Liver (tissue), 10 donors: ENCODE data around the gene AMACR. TPM values are rescaled to one million over a fixed set of nuclear protein-coding genes. Genes with fewer than 3 reads are reported as not detected.

Experiments used
- DNase-seq: peaks from one replicate; pipeline ENCODE4 v3.0.0-alpha.2; 2017; ENCODE audit warnings: low spot score
- H3K27ac ChIP-seq, 2 donors: one replicate each; pipeline ENCODE4 v1.7.0; 2013; ENCODE audit warnings: inconsistent platforms in 2 of 2, low read length in 2 of 2, control low read depth in 1 of 2, low read depth in 1 of 2, mild to moderate bottlenecking in 1 of 2
- H3K27me3 ChIP-seq, 4 donors: one replicate each; pipeline versions ENCODE4 v1.6.1 to v1.7.0; 2013; ENCODE audit warnings: low read length in 3 of 4, inconsistent platforms in 1 of 4, mild to moderate bottlenecking in 1 of 4, moderate library complexity in 1 of 4; ENCODE audit not compliant: control insufficient read depth in 4 of 4, insufficient read depth in 4 of 4
- H3K36me3 ChIP-seq, 4 donors: one replicate each; pipeline versions ENCODE4 v1.6.1 to v1.7.0; 2013; ENCODE audit warnings: low read length in 3 of 4, mild to moderate bottlenecking in 3 of 4, low read depth in 1 of 4, moderate library complexity in 1 of 4; ENCODE audit not compliant: control insufficient read depth in 4 of 4, insufficient read depth in 3 of 4
- H3K4me1 ChIP-seq, 4 donors: one replicate each; pipeline versions ENCODE4 v1.6.1 to v1.7.0; 2013; ENCODE audit warnings: low read length in 3 of 4, mild to moderate bottlenecking in 3 of 4, moderate library complexity in 1 of 4; ENCODE audit not compliant: control insufficient read depth in 4 of 4, insufficient read depth in 4 of 4
- H3K4me3 ChIP-seq, 3 donors: one replicate each; pipeline versions ENCODE4 v1.6.1 to v1.7.0; 2013; ENCODE audit warnings: low read length in 3 of 3, control low read depth in 1 of 3, low read depth in 1 of 3, mild to moderate bottlenecking in 1 of 3
- H3K9ac ChIP-seq, 2 donors: one replicate each; pipeline ENCODE4 v1.7.0; 2013; ENCODE audit warnings: low read length in 2 of 2, mild to moderate bottlenecking in 2 of 2, moderate library complexity in 2 of 2, control low read depth in 1 of 2, low read depth in 1 of 2
- H3K9me3 ChIP-seq, 4 donors: one replicate each; pipeline versions ENCODE4 v1.6.1 to v1.7.0; 2013; ENCODE audit warnings: low read length in 3 of 4; ENCODE audit not compliant: control insufficient read depth in 4 of 4
- FOXA2 ChIP-seq: IDR thresholded peaks from 2 replicates; pipeline ENCODE4 v1.6.1; 2016; ENCODE audit warnings: antibody characterized with exemption
- GABPA ChIP-seq, 2 donors: IDR thresholded peaks in 1 of 2; conservative IDR thresholded peaks in 1 of 2; 2 replicates each; pipeline ENCODE4 v1.6.1; 2016; ENCODE audit warnings: antibody characterized with exemption in 2 of 2, mild to moderate bottlenecking in 1 of 2, moderate library complexity in 1 of 2
- HNF4A ChIP-seq, 2 donors: conservative IDR thresholded peaks; 2 replicates each; pipeline ENCODE4 v1.6.1; 2016; ENCODE audit warnings: antibody characterized with exemption in 2 of 2, mild to moderate bottlenecking in 2 of 2
- RAD21 ChIP-seq, 2 donors: IDR thresholded peaks; 2 replicates each; pipeline ENCODE4 v1.6.1; 2016; ENCODE audit warnings: antibody characterized with exemption in 2 of 2, mild to moderate bottlenecking in 2 of 2
- SP1 ChIP-seq: IDR thresholded peaks from 2 replicates; pipeline ENCODE4 v1.6.1; 2018; ENCODE audit warnings: antibody characterized with exemption, mild to moderate bottlenecking
- TAF1 ChIP-seq: conservative IDR thresholded peaks from 2 replicates; pipeline ENCODE4 v1.6.1; 2016; ENCODE audit warnings: antibody characterized with exemption, mild to moderate bottlenecking
- WGBS: extraction: QIAGEN DNeasy Blood & Tissue Kit; methylation state at CpG from one replicate; pipeline ENCODE4 v1.1.7; 2013; 5-methylcytosine and 5-hydroxymethylcytosine counted together
- polyA plus RNA-seq, 2 donors: library from polyadenylated mRNA; stranded (reverse) in 1 of 2; unstranded in 1 of 2; fragments of 200-250 nt in 1 of 2; fragments of >200 nt in 1 of 2; fragmentation: Nextera tagmentation in 1 of 2; extraction: Ambion mirVana in 1 of 2; gene quantifications; one replicate each; pipeline versions ENCODE4 v1.2.1 to v1.2.3, GENCODE V29; 2013 to 2015
- small RNA-seq: library from RNA; depleted of rRNA; stranded (forward); fragments of <200 nt; gene quantifications from one replicate; pipeline ENCODE3, GENCODE V24; 2014
- total RNA-seq, 2 donors: library from RNA; depleted of rRNA; stranded (reverse); fragments of >200 nt; gene quantifications; one replicate each; pipeline ENCODE4 v1.2.3, GENCODE V29; 2014
- TF ChIP-seq, protein P1 (sequence below): IDR thresholded peaks from 2 replicates; pipeline ENCODE4 v1.6.1; 2016; ENCODE audit warnings: antibody characterized with exemption, mild to moderate bottlenecking
- TF ChIP-seq, protein P2 (sequence below): IDR thresholded peaks from 2 replicates; pipeline ENCODE4 v1.6.1; 2016; ENCODE audit warnings: antibody characterized with exemption
- donor health status: healthy.
- donor health status: healthy.
- donor health status: healthy.
- donor health status: healthy.
- donor health status: healthy.

Gene AMACR
- total and polyA plus RNA-seq, 4 donors = 15.6 to 48.5 (median 31.7) TPM

GRCh38 chr5:33936381-33937016, 71.4 kb downstream of the AMACR start, which contains the start of gene RXFP3:
Gene RXFP3, plus strand, starts transcription at chr5:33936386. Its CDS starts 355 bp downstream, at chr5:33936741.
- no peaks in the 10 kb centered on the region for H3K36me3 ChIP-seq
- no peak for DNase-seq
- H3K9ac ChIP-seq = no peak within 1 kb of the TSS
- no peaks in the 10 kb centered on the region for H3K9me3 ChIP-seq
- H3K27me3 ChIP-seq = peaks cover 3 to 13% (median 8%) of the 10 kb centered on the region in 4 donors
- no peak within 1 kb of the TSS for H3K27ac ChIP-seq
- 10% methylated on average over 45 of the region's 45 CpGs for WGBS
- H3K4me3 ChIP-seq = peak within 1 kb of the TSS in 2 of 3 donors; percentile 39 to 57
- H3K4me1 ChIP-seq = peaks cover 5 to 17% (median 11%) of the 10 kb centered on the region in 4 donors
- TF ChIP-seq HNF4A (conservative IDR thresholded peaks at IDR 0.05) = no peak
- no peak for TF ChIP-seq GABPA (IDR thresholded peaks at IDR 0.05 in 1 of 2, conservative IDR thresholded peaks at IDR 0.05 in 1 of 2)
- TF ChIP-seq, protein P1, sequence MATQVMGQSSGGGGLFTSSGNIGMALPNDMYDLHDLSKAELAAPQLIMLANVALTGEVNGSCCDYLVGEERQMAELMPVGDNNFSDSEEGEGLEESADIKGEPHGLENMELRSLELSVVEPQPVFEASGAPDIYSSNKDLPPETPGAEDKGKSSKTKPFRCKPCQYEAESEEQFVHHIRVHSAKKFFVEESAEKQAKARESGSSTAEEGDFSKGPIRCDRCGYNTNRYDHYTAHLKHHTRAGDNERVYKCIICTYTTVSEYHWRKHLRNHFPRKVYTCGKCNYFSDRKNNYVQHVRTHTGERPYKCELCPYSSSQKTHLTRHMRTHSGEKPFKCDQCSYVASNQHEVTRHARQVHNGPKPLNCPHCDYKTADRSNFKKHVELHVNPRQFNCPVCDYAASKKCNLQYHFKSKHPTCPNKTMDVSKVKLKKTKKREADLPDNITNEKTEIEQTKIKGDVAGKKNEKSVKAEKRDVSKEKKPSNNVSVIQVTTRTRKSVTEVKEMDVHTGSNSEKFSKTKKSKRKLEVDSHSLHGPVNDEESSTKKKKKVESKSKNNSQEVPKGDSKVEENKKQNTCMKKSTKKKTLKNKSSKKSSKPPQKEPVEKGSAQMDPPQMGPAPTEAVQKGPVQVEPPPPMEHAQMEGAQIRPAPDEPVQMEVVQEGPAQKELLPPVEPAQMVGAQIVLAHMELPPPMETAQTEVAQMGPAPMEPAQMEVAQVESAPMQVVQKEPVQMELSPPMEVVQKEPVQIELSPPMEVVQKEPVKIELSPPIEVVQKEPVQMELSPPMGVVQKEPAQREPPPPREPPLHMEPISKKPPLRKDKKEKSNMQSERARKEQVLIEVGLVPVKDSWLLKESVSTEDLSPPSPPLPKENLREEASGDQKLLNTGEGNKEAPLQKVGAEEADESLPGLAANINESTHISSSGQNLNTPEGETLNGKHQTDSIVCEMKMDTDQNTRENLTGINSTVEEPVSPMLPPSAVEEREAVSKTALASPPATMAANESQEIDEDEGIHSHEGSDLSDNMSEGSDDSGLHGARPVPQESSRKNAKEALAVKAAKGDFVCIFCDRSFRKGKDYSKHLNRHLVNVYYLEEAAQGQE = no peak
- no peak for TF ChIP-seq TAF1
- TF ChIP-seq FOXA2 = no peak
- TF ChIP-seq, protein P2, sequence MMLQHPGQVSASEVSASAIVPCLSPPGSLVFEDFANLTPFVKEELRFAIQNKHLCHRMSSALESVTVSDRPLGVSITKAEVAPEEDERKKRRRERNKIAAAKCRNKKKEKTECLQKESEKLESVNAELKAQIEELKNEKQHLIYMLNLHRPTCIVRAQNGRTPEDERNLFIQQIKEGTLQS = no peak
- no peak for TF ChIP-seq SP1
- no peak for TF ChIP-seq RAD21 (IDR thresholded peaks at IDR 0.05)

Small RNAs within 50 kb of the gene (small RNA-seq; reads per million reads assigned to genes)
- not detected for gene AC139783.1

Other genes starting within 250 kb of the AMACR start
- 1 to 10 TPM; 3.4 to 6.4 TPM for gene ADAMTS12, start 116.1 kb downstream of the AMACR start, total RNA-seq
- 1 to 10 TPM in 1 of 2 donors, under 1 TPM in 1; 0.49 to 1.2 TPM for gene ADAMTS12, start 116.1 kb downstream of the AMACR start, polyA plus RNA-seq
- not detected for gene RXFP3, start 71.7 kb downstream of the AMACR start, total RNA-seq
- gene RXFP3, start 71.7 kb downstream of the AMACR start, polyA plus RNA-seq = not detected
- gene SLC45A2, start 23.4 kb downstream of the AMACR start, total RNA-seq = 1 to 10 TPM in 1 of 2 donors, not detected in 1; 1.3 TPM
- gene SLC45A2, start 23.4 kb downstream of the AMACR start, polyA plus RNA-seq = under 1 TPM in 1 of 2 donors, not detected in 1; 0.01 TPM
- gene C1QTNF3, start 35.2 kb upstream of the AMACR start, total RNA-seq = 1 to 10 TPM; 3.1 to 6.2 TPM
- 1 to 10 TPM in 1 of 2 donors, under 1 TPM in 1; 0.81 to 1.8 TPM for gene C1QTNF3, start 35.2 kb upstream of the AMACR start, polyA plus RNA-seq